Keratinocyte (primary cell): Measurements from ENCODE around the gene UCN2. TPM values are rescaled to one million over a fixed set of nuclear protein-coding genes. Genes with fewer than 3 reads are reported as not detected.

Experiments used
- DNase-seq: peaks from one replicate; pipeline ENCODE4 v3.0.0-alpha.2; 2011; ENCODE audit warnings: low read depth, missing footprints, low spot score
- FAIRE-seq: peaks from 2 replicates; lab custom pipeline; 2011; peaks lifted over from hg19 to GRCh38; lab: Jason Lieb, UNC
- H2AFZ ChIP-seq: 2 replicates; pipeline ENCODE4 v1.6.0; 2012; ENCODE audit warnings: low read length, control low read depth, inconsistent platforms; ENCODE audit not compliant: control insufficient read depth
- H3K27ac ChIP-seq: 2 replicates; pipeline ENCODE4 v1.5.1; 2011; ENCODE audit warnings: low read length; ENCODE audit not compliant: control insufficient read depth, insufficient read depth
- H3K27me3 ChIP-seq: 3 replicates; pipeline ENCODE4 v1.6.0; 2011; ENCODE audit warnings: low read length; ENCODE audit not compliant: control insufficient read depth, insufficient read depth; ENCODE audit errors: extremely low read depth
- H3K36me3 ChIP-seq, 2 experiments: 2 replicates in 1 of 2; 3 replicates in 1 of 2; pipeline ENCODE4 v1.5.1; 2011; ENCODE audit warnings: low read length in 2 of 2, mild to moderate bottlenecking in 1 of 2; ENCODE audit not compliant: control insufficient read depth in 2 of 2, insufficient read depth in 2 of 2; ENCODE audit errors: extremely low read depth in 1 of 2
- H3K4me1 ChIP-seq: 3 replicates; pipeline ENCODE4 v1.5.1; 2011; ENCODE audit warnings: low read length; ENCODE audit not compliant: control insufficient read depth, insufficient read depth; ENCODE audit errors: extremely low read depth
- H3K4me2 ChIP-seq: 3 replicates; pipeline ENCODE4 v1.6.0; 2011; ENCODE audit warnings: low read depth, low read length; ENCODE audit not compliant: control insufficient read depth, insufficient read depth; ENCODE audit errors: extremely low read depth
- H3K4me3 ChIP-seq, 3 experiments: fragments of 200-600 bp in 1 of 3; sonication (generic) in 1 of 3; 2 replicates in 2 of 3; 3 replicates in 1 of 3; pipeline ENCODE4 v1.5.1; 2011 to 2016; ENCODE audit warnings: low read length in 3 of 3, mild to moderate bottlenecking in 3 of 3, control low read depth in 2 of 3, inconsistent platforms in 1 of 3, low read depth in 1 of 3, mixed read lengths in 1 of 3, mixed run types in 1 of 3, moderate library complexity in 1 of 3; ENCODE audit not compliant: control insufficient read depth in 2 of 3, insufficient read depth in 2 of 3; ENCODE audit errors: extremely low read depth in 1 of 3
- H3K79me2 ChIP-seq: 2 replicates; pipeline ENCODE4 v1.6.0; 2012; ENCODE audit warnings: low read length; ENCODE audit not compliant: control insufficient read depth, insufficient read depth
- H3K9ac ChIP-seq: 3 replicates; pipeline ENCODE4 v1.6.0; 2011; ENCODE audit warnings: low read length; ENCODE audit not compliant: control insufficient read depth, insufficient read depth; ENCODE audit errors: extremely low read depth
- H3K9me1 ChIP-seq: 3 replicates; pipeline ENCODE4 v1.6.0; 2011; ENCODE audit warnings: low read length; ENCODE audit not compliant: control insufficient read depth, insufficient read depth; ENCODE audit errors: extremely low read depth
- H3K9me3 ChIP-seq: 2 replicates; pipeline ENCODE4 v1.5.1; 2012; ENCODE audit warnings: low read depth, low read length; ENCODE audit not compliant: control insufficient read depth
- H4K20me1 ChIP-seq: 3 replicates; pipeline ENCODE4 v1.6.0; 2011; ENCODE audit warnings: low read length; ENCODE audit not compliant: control insufficient read depth, insufficient read depth; ENCODE audit errors: extremely low read depth
- EZH2 ChIP-seq: IDR thresholded peaks from one replicate; pipeline ENCODE4 v1.6.1; 2012; ENCODE audit warnings: inconsistent platforms, mild to moderate bottlenecking, low read length, moderate library complexity
- dilution Hi-C: fragments of 300-500 bp; cut with MboI; formaldehyde crosslinking; loops from one replicate; pipeline ENCODE4 v1.7.0; 2020; ENCODE audit warnings: low sequenced_read_pairs; ENCODE audit not compliant: extremely low pct_ligation_motif_present
- polyA plus RNA-seq, 5 experiments: library from polyadenylated mRNA; depleted of rRNA in 3 of 5; stranded (reverse) in 3 of 5; stranded (forward) in 1 of 5; unstranded in 1 of 5; fragments of >200 nt; gene quantifications; 1 replicate in 1 of 5; 2 replicates in 3 of 5; 3 replicates in 1 of 5; pipeline versions ENCODE4 v1.2.1 to v1.2.3, GENCODE V29; 2011 to 2012; ENCODE audit warnings: missing spikeins in 2 of 5, low read depth in 1 of 5, low replicate concordance in 1 of 5
- TF ChIP-seq, protein P1 (sequence below), 3 experiments: IDR thresholded peaks in 1 of 3; conservative IDR thresholded peaks in 1 of 3; optimal IDR thresholded peaks in 1 of 3; 2 replicates in 2 of 3; 3 replicates in 1 of 3; pipeline versions ENCODE3 to v1.5.1; 2011; ENCODE audit warnings: low read length in 3 of 3, mild to moderate bottlenecking in 3 of 3, moderate library complexity in 2 of 3, control low read depth in 1 of 3, inconsistent platforms in 1 of 3; ENCODE audit not compliant: insufficient read depth in 2 of 3; ENCODE audit errors: extremely low read depth in 1 of 3

Gene UCN2
- polyA plus RNA-seq, 1 donor (not counting 4 experiments of a cell fraction or from before 2014, with no cell fraction given) = 5.7 TPM

DNA sequence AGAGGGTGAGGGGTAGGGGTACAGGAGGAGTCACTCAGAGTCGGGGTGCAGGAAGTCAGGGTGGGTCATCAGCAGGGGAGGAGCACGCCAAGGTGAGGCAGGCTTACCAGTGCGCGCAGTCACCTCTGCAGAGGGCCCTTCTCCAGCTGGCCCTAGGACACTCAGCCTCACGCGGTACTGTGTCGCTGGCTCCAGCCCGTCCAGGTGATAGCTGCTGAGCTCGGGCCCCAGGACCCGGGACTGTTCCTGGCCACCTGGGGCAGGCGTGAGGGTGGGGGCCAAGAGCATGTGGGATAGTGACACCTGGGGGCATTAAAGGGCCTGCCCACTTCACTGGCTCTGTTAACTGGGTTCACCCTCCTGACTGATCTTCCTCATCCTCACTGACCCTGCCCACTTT is 24.1 kb upstream of the UCN2 start:
- peaks cover 85% of the 10 kb centered on the region for H3K79me2 ChIP-seq
- H3K9me3 ChIP-seq = no peaks in the 10 kb centered on the region
- no peak overlapping the region for H3K4me3 ChIP-seq
- H3K4me1 ChIP-seq = peaks cover 14% of the 10 kb centered on the region
- dilution Hi-C loops = no loop called here
- no peak overlapping the region for H2AFZ ChIP-seq
- FAIRE-seq = no peak
- H3K9ac ChIP-seq = no peak overlapping the region
- H3K36me3 ChIP-seq = peaks cover 80 to 93% of the 10 kb centered on the region in 2 experiments
- no peak for TF ChIP-seq EZH2
- TF ChIP-seq, protein P1, sequence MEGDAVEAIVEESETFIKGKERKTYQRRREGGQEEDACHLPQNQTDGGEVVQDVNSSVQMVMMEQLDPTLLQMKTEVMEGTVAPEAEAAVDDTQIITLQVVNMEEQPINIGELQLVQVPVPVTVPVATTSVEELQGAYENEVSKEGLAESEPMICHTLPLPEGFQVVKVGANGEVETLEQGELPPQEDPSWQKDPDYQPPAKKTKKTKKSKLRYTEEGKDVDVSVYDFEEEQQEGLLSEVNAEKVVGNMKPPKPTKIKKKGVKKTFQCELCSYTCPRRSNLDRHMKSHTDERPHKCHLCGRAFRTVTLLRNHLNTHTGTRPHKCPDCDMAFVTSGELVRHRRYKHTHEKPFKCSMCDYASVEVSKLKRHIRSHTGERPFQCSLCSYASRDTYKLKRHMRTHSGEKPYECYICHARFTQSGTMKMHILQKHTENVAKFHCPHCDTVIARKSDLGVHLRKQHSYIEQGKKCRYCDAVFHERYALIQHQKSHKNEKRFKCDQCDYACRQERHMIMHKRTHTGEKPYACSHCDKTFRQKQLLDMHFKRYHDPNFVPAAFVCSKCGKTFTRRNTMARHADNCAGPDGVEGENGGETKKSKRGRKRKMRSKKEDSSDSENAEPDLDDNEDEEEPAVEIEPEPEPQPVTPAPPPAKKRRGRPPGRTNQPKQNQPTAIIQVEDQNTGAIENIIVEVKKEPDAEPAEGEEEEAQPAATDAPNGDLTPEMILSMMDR (optimal IDR thresholded peaks at IDR 0.05 in 1 of 3, IDR thresholded peaks at IDR 0.05 in 1 of 3, conservative IDR thresholded peaks at IDR 0.05 in 1 of 3; ENCODE audit: extremely low read depth in 1 of 3, insufficient read depth in 2 of 3, low read length in 3 of 3) = no peak
- no peak overlapping the region for H3K4me2 ChIP-seq
- no peak for DNase-seq
- peaks cover 34% of the 10 kb centered on the region for H4K20me1 ChIP-seq
- H3K27me3 ChIP-seq = no peaks in the 10 kb centered on the region
- peaks cover 2% of the 10 kb centered on the region for H3K9me1 ChIP-seq
- H3K27ac ChIP-seq = no peak overlapping the region

DNA sequence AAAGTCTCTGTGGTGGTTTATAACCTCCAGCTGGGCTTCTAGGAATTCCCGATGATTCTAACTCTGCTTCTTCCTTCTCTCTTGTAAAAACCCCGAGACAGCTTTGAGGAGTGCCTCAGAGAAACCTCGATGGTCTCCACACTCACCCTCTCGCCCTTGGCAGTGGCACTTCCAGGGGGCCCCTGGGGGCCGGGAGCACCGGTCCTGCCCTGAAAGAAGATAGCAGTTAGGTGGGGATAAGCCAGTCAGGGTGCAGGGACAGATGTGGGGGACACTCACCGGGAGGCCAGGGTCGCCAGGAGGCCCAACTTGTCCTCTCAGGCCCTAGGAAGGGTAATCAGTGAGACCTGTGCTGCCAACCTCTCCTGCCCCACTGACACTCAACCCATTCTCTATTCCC is 21.8 kb upstream of the UCN2 start:
- DNase-seq (no peak), FAIRE-seq (no peak)
- no peaks in the 10 kb centered on the region for H3K9me1 ChIP-seq
- dilution Hi-C loops = no loop called here
- peaks cover 31% of the 10 kb centered on the region for H4K20me1 ChIP-seq
- no peaks in the 10 kb centered on the region for H3K27me3 ChIP-seq
- no peak overlapping the region for H3K4me2 ChIP-seq
- peaks cover 2% of the 10 kb centered on the region for H3K4me1 ChIP-seq
- H3K9me3 ChIP-seq = no peaks in the 10 kb centered on the region
- TF ChIP-seq, protein P1 (optimal IDR thresholded peaks at IDR 0.05 in 1 of 3, IDR thresholded peaks at IDR 0.05 in 1 of 3, conservative IDR thresholded peaks at IDR 0.05 in 1 of 3; ENCODE audit: extremely low read depth in 1 of 3, insufficient read depth in 2 of 3, low read length in 3 of 3) = no peak
- TF ChIP-seq EZH2 = no peak
- H3K9ac ChIP-seq = no peak overlapping the region
- H2AFZ ChIP-seq = no peak overlapping the region
- H3K79me2 ChIP-seq = peaks cover 67% of the 10 kb centered on the region
- H3K27ac ChIP-seq = no peak overlapping the region
- no peak overlapping the region for H3K4me3 ChIP-seq
- H3K36me3 ChIP-seq = peaks cover 86 to 91% of the 10 kb centered on the region in 2 experiments
